ENCODE results near the gene LCN12.

The LCN12 gene

DNA sequence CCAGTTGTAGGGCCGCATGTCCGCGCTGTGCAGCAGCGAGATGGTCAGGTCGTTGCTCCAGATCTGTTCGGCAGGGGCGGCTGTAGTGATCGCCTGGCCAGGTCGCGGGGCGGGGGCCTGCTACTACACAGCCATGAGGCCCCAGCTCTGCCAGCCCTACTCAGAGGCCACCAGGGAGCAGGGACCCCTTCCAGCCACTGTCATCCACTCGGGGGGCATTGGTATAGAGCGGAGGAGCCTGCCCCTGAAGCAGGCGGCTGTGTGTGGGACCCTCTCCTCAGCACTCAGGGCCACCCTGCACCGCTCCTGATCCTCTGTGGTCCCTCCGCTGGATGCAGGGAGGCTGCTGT, 9.2 kb upstream of the LCN12 start:
- no peak for FAIRE-seq
- TF ChIP-seq, protein P1, sequence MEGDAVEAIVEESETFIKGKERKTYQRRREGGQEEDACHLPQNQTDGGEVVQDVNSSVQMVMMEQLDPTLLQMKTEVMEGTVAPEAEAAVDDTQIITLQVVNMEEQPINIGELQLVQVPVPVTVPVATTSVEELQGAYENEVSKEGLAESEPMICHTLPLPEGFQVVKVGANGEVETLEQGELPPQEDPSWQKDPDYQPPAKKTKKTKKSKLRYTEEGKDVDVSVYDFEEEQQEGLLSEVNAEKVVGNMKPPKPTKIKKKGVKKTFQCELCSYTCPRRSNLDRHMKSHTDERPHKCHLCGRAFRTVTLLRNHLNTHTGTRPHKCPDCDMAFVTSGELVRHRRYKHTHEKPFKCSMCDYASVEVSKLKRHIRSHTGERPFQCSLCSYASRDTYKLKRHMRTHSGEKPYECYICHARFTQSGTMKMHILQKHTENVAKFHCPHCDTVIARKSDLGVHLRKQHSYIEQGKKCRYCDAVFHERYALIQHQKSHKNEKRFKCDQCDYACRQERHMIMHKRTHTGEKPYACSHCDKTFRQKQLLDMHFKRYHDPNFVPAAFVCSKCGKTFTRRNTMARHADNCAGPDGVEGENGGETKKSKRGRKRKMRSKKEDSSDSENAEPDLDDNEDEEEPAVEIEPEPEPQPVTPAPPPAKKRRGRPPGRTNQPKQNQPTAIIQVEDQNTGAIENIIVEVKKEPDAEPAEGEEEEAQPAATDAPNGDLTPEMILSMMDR (IDR thresholded peaks at IDR 0.05; ENCODE audit: insufficient read depth, missing control alignments), result no peak
- DNase-seq (ENCODE audit: insufficient read length, low spot score), result no peak

DNA sequence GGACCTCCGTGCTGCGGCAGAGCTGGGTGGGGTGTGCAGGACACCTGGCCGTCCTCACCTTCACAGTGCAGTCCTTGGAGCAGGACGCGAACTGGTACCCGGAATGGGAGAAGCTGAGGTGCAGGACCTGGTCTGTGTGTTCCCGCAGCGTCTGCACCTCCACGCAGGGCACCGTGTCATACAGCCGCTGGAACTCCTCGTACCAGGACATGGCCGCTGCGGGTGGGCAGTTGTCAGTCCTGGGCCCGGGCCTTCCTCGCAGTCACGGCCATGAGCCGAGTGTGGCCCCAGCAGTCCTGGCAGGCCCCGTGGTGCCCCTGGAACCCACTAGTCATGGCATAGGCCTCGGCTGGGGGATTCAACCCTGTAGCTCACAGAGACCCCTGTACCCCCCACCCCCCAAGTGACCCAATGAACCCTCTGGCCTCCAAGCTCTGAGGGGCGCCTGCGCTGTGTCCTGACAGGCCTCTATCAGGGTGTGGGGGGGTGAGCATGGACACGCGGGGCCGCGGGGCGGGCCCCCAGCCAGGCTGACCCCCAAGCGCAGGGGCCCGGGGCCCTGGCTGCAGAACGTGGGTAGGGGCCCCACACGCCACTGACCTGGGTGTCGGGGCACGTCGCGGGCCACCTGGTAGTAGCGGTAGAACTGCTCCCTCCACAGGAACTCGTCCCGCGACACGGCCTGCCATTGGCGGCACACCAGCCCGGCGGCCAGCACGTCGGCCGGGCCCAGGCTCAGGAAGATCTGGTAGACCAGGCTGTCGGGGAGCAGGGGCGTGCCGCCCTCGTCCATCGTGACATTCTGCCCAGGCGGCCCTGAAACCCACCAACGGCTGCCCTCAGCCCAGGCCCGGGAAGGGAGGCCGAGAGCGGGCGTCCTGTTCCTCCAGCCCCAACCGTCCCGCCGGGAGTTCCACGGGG, 8.5 kb upstream of the LCN12 start:
- no peak for DNase-seq (ENCODE audit: insufficient read length, low spot score)
- TF ChIP-seq, protein P1 (IDR thresholded peaks at IDR 0.05; ENCODE audit: insufficient read depth, missing control alignments), result no peak

DNA sequence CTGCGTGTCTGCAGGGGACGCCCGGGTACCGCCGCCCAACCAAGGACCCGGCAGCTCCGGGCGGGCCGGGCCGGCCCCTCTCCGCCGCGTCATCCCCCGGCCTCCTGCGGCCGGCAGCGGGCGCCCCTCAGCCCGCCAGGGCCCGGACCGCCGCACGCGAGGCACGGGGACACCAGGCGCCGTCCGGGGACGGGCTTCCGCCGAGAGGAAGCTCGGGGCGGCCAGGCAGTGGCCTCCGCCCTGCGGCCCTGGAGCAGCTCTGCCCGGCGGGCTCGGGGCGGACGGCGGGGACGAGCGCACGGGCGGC, 7.9 kb upstream of the LCN12 start:
- no peak for DNase-seq (ENCODE audit: insufficient read length, low spot score)

More for the DNA sequence above, 8.5 kb upstream of the LCN12 start:
- no peak for FAIRE-seq

DNA sequence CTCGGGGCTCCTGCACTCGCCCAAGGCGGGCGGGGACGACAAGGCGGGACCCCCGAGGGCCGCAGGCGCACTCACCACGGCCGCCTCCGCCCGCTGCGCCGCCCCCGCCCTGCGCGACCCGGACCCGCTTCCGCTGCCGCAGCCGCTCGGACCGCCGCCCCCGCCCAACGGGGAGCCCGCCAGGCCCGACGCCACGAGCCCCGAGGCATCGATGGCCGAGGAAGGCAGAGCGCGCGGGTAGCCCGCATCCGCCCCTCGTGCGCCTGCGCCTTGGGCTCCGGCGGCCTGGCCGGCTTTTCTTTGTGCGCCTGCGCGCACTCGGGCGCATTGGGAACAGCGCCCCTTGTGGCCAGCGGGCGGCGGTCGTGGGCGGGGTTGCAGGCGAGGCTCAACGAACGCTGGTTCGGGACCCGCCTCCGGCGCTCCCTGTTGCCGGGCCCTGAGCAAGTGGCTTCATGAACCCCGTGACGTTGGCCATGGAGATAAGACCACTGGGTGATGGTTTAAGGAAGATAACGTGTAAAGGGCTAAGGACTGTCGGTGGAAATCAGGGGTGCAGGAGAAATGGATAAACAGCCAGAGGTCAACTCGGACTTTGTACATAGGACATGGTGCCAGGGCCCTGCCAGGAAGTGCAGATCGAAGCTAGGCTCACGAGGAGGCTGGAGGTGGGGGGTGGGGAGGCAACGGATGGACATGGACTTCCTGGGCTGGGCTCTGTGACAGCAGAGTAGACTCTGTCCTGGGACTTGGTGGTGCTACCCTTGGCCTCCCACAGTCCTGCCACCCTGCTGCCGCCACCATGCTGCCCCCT, 7.3 kb upstream of the LCN12 start, which contains the start of the genes C8G and FBXW5:
TSS of gene C8G (plus strand) at position 725 of the 814 bp plus-strand sequence. CDS start at position 803, 78 bp downstream.
TSS of gene FBXW5 (minus strand) at position 220 of the 814 bp plus-strand sequence. CDS start 655 bp downstream, outside the sequence.
- FAIRE-seq, result no peak
- TF ChIP-seq, protein P1 (IDR thresholded peaks at IDR 0.05; ENCODE audit: insufficient read depth, missing control alignments), result peak; percentile 75
- DNase-seq (ENCODE audit: insufficient read length, low spot score), result peak; percentile 98

More for the DNA sequence above, 7.9 kb upstream of the LCN12 start:
- TF ChIP-seq, protein P1 (IDR thresholded peaks at IDR 0.05; ENCODE audit: insufficient read depth, missing control alignments), result no peak
- no peak for FAIRE-seq

DNA sequence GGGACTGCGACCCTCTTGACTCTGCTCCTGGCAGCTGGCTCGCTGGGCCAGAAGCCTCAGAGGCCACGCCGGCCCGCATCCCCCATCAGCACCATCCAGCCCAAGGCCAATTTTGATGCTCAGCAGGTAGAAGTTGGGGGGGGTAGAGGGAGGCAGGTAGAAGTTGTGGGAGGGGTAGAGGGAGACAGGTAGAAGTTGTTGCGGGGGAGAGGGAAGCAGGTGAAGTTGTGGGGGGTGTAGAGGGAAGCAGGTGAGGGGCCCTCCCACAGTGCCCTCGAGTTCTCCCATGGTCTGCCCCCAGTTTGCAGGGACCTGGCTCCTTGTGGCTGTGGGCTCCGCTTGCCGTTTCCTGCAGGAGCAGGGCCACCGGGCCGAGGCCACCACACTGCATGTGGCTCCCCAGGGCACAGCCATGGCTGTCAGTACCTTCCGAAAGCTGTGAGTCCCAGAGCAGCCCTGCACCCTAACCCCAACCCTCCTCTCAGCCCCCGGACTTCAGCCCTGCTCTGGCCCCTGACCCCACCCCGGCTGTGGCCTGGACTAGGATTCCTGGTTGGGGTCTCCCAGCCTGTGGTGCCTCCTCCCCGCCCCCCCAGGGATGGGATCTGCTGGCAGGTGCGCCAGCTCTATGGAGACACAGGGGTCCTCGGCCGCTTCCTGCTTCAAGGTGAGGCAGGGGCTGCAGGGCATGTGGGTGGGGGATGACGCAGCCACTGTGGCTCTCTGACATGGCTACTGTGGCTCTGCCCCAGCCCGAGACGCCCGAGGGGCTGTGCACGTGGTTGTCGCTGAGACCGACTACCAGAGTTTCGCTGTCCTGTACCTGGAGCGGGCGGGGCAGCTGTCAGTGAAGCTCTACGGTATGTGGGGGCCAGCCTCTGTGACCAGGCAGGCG, 6.5 kb upstream of the LCN12 start:
- DNase-seq (ENCODE audit: insufficient read length, low spot score), result no peak
- FAIRE-seq, result no peak
- TF ChIP-seq, protein P1 (IDR thresholded peaks at IDR 0.05; ENCODE audit: insufficient read depth, missing control alignments), result no peak

DNA sequence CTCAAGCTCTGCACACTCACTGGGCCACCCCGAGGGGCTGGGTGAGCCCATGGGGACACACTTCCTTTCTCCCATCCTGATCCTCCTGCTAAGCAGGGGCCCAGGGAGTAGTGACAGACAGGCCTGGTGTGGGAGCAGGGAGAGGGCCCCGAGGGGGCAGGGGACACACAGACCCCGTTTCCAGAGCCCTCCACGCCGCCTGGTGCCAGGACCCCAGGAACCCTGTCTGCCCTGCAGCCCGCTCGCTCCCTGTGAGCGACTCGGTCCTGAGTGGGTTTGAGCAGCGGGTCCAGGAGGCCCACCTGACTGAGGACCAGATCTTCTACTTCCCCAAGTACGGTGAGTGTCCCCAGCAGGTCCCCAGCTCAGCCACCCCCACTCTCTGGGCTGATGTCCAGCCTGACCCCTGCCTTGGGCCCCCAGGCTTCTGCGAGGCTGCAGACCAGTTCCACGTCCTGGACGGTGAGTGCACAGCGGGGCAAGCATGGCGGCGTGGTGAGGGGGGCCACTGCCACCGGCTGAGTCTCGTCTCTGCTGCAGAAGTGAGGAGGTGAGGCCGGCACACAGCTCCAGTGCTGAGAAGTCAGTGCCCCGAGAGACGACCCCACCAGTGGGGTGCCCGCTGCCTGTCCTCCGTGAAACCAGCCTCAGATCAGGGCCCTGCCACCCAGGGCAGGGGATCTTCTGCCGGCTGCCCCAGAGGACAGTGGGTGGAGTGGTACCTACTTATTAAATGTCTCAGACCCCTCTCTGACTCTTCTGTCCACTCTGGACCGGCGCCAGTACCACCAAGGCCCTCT, 5.6 kb upstream of the LCN12 start:
- no peak for FAIRE-seq
- no peak for DNase-seq (ENCODE audit: insufficient read length, low spot score)
- TF ChIP-seq, protein P1 (IDR thresholded peaks at IDR 0.05; ENCODE audit: insufficient read depth, missing control alignments), result no peak
